NCI-H526 treated with DMSO at 0.1 percent for 48 hours (cell line): ENCODE data around the gene SLC16A5.
"Not testable (repeated sequence)": the region's sequence is repeated elsewhere in the genome, so short reads cannot be mapped to it uniquely, and the experiment has no call there.

Experiments
- DNase-seq: peaks from one replicate; lab custom pipeline; 2025; lab: John Stamatoyannopoulos, UW

Gene SLC16A5

GRCh38 chr17:75064460-75064859 lies 23.3 kb upstream of the SLC16A5 start:
- no peak for DNase-seq

- DNase-seq, result no peak
Measured at GRCh38 chr17:75064867-75065561, 22.7 kb upstream of the SLC16A5 start.

GRCh38 chr17:75065562-75066151 lies 22.1 kb upstream of the SLC16A5 start:
- no peak for DNase-seq

- DNase-seq, result no peak
Measured at GRCh38 chr17:75067856-75068255, 19.9 kb upstream of the SLC16A5 start.

- no peak for DNase-seq
Measured at GRCh38 chr17:75068750-75069149, 19.0 kb upstream of the SLC16A5 start.

GRCh38 chr17:75069783-75070182 lies 18.0 kb upstream of the SLC16A5 start:
- DNase-seq, result peak; percentile 9

GRCh38 chr17:75071478-75072271 lies 16.1 kb upstream of the SLC16A5 start:
- DNase-seq, result not testable (repeated sequence)

GRCh38 chr17:75072909-75073308 lies 14.8 kb upstream of the SLC16A5 start:
- DNase-seq, result not testable (repeated sequence)

- DNase-seq, result no peak
Measured at GRCh38 chr17:75073618-75074047, 14.1 kb upstream of the SLC16A5 start.

GRCh38 chr17:75074532-75074931 lies 13.2 kb upstream of the SLC16A5 start:
- no peak for DNase-seq

GRCh38 chr17:75075597-75076336 lies 12.0 kb upstream of the SLC16A5 start:
- no peak for DNase-seq

- DNase-seq, result no peak
Measured at GRCh38 chr17:75077072-75077495, 10.7 kb upstream of the SLC16A5 start.

GRCh38 chr17:75077496-75078283 lies 10.1 kb upstream of the SLC16A5 start:
- no peak for DNase-seq

- no peak for DNase-seq
Measured at GRCh38 chr17:75078284-75079022, 9.3 kb upstream of the SLC16A5 start.

- DNase-seq, result no peak
Measured at GRCh38 chr17:75079023-75079373, 8.8 kb upstream of the SLC16A5 start.

GRCh38 chr17:75081611-75082540 lies 5.9 kb upstream of the SLC16A5 start:
- DNase-seq, result no peak

- no peak for DNase-seq
Measured at GRCh38 chr17:75082683-75083082, 5.1 kb upstream of the SLC16A5 start.

GRCh38 chr17:75084039-75084660 lies 3.6 kb upstream of the SLC16A5 start:
- DNase-seq, result no peak

- DNase-seq, result no peak
Measured at GRCh38 chr17:75086496-75087181, 1.1 kb upstream of the SLC16A5 start.
